Measurements from ENCODE around the gene ABL2. TPM values are rescaled to one million over a fixed set of nuclear protein-coding genes. Genes with fewer than 3 reads are reported as not detected.

ABL2 gene
- total and polyA plus RNA-seq, 2 donors (not counting 3 experiments of a cell fraction or from before 2014, with no cell fraction given) = 41.8 to 158 TPM

GRCh38 chr1:179095924-179096323, 133.6 kb downstream of the ABL2 start:
- Histone ChIP-seq H3K79me2 (ENCODE audit: control insufficient read depth, insufficient read depth, low read length) (peaks cover 9% of the 10 kb centered on the region), H2AFZ (ENCODE audit: low read depth, low read length) (no peak overlapping the region), H3K4me3 (replicated peaks in 1 of 3; ENCODE audit: insufficient read depth in 1 of 3, low read depth in 1 of 3, low read length in 3 of 3) (no peak overlapping the region), H4K20me1 (replicated peaks; ENCODE audit: control insufficient read depth, extremely low read depth, insufficient read depth, low read length) (peaks cover under 1% of the 10 kb centered on the region), H3K27ac (ENCODE audit: insufficient read depth, low read depth, low read length) (no peak overlapping the region), H3K9me1 (replicated peaks; ENCODE audit: control insufficient read depth, extremely low read depth, insufficient read depth, low read length) (no peaks in the 10 kb centered on the region), H3K9me3 (replicated peaks; ENCODE audit: control insufficient read depth, insufficient read depth, low read length) (no peaks in the 10 kb centered on the region), H3K4me2 (ENCODE audit: insufficient read depth, low read length) (no peak overlapping the region), H3K27me3 (ENCODE audit: control insufficient read depth in 2 of 2, insufficient read depth in 2 of 2, low read length in 2 of 2) (no peaks in the 10 kb centered on the region), H3K9ac (replicated peaks; ENCODE audit: extremely low read depth, insufficient read depth, low read length) (no peak overlapping the region), H3K4me1 (ENCODE audit: control insufficient read depth, extremely low read depth, insufficient read depth, low read length) (no peaks in the 10 kb centered on the region), H3K36me3 (ENCODE audit: control insufficient read depth in 2 of 2, extremely low read depth in 1 of 2, insufficient read depth in 2 of 2, low read length in 2 of 2) (peaks cover 48 to 59% of the 10 kb centered on the region in 2 experiments)
- dilution Hi-C loops (cut with MboI; ENCODE audit: extremely low pct_ligation_motif_present, low sequenced_read_pairs) (no loop called here), intact Hi-C loops (cut with micrococcal nuclease) (no loop called here)
- CTCF ChIA-PET = no interaction called here
- FAIRE-seq (no peak), DNase-seq (ENCODE audit: low read depth, low spot score) (no peak)
- POLR2A ChIA-PET = no interaction called here
- no TSS peak for BruUV-seq (replicated peaks)
- peak; percentile 24 for TF ChIP-seq POLR2AphosphoS5 (IDR thresholded peaks at IDR 0.05; ENCODE audit: insufficient read depth, low read depth, low read length)
- peak; percentile 34 for TF ChIP-seq POLR2A (IDR thresholded peaks at IDR 0.05; ENCODE audit: low read depth, low read length)
- no peak for TF ChIP-seq CTCF (IDR thresholded peaks at IDR 0.05; ENCODE audit: extremely low read depth in 1 of 2, insufficient read depth in 1 of 2, low read depth in 1 of 2, low read length in 2 of 2)

DNA sequence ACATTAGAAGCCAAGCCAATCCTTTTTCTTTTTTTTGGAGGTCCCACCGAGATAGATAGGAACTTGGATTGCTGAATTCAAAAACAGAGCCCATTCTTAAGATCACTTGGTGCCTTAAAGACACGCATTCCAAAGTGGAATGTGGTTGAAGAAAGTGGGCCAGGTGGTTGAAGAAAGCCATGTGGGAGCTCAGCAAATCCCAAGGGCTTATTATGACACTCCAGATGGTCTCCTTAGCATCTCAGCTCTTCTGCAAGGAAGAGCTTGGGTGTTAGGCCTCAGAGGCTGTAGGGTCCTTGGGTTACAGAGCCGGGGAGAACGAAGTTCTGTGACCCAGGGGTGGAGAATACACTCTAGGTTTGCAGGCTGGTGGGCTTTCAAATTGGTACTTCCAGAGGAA, 134.1 kb downstream of the ABL2 start:
- no peaks in the 10 kb centered on the region for H3K9me3 ChIP-seq (replicated peaks; ENCODE audit: control insufficient read depth, insufficient read depth, low read length)
- H3K4me3 ChIP-seq (replicated peaks in 1 of 3; ENCODE audit: insufficient read depth in 1 of 3, low read depth in 1 of 3, low read length in 3 of 3) = no peak overlapping the region
- dilution Hi-C loops (cut with MboI; ENCODE audit: extremely low pct_ligation_motif_present, low sequenced_read_pairs) = no loop called here
- DNase-seq (ENCODE audit: low read depth, low spot score) = no peak
- H3K9me1 ChIP-seq (replicated peaks; ENCODE audit: control insufficient read depth, extremely low read depth, insufficient read depth, low read length) = no peaks in the 10 kb centered on the region
- no peak overlapping the region for H3K9ac ChIP-seq (replicated peaks; ENCODE audit: extremely low read depth, insufficient read depth, low read length)
- CTCF ChIA-PET = no interaction called here
- H3K4me2 ChIP-seq (ENCODE audit: insufficient read depth, low read length) = no peak overlapping the region
- TF ChIP-seq EZH2 (IDR thresholded peaks at IDR 0.05; ENCODE audit: borderline replicate concordance, low read depth, low read length, severe bottlenecking) = no peak
- no peak for TF ChIP-seq POLR2AphosphoS5 (IDR thresholded peaks at IDR 0.05; ENCODE audit: insufficient read depth, low read depth, low read length)
- TF ChIP-seq, protein P1, sequence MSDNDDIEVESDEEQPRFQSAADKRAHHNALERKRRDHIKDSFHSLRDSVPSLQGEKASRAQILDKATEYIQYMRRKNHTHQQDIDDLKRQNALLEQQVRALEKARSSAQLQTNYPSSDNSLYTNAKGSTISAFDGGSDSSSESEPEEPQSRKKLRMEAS (IDR thresholded peaks at IDR 0.05; ENCODE audit: insufficient read depth, insufficient read length) = no peak
- no peak for TF ChIP-seq MYC (IDR thresholded peaks at IDR 0.05; ENCODE audit: low read depth, low read length)
- no peak for TF ChIP-seq FOS (IDR thresholded peaks at IDR 0.05; ENCODE audit: borderline replicate concordance, insufficient read depth, low read length)
- TF ChIP-seq POLR2A (IDR thresholded peaks at IDR 0.05; ENCODE audit: low read depth, low read length) = no peak
- no peak for TF ChIP-seq CTCF (IDR thresholded peaks at IDR 0.05; ENCODE audit: extremely low read depth in 1 of 2, insufficient read depth in 1 of 2, low read depth in 1 of 2, low read length in 2 of 2)
- TF ChIP-seq JUN (IDR thresholded peaks at IDR 0.05; ENCODE audit: borderline replicate concordance, insufficient read depth, insufficient read length, low read depth) = no peak
- TF ChIP-seq GATA2 (IDR thresholded peaks at IDR 0.05; ENCODE audit: insufficient read depth, insufficient read length, low read depth, low read length) = no peak
- peaks cover 5% of the 10 kb centered on the region for H3K79me2 ChIP-seq (ENCODE audit: control insufficient read depth, insufficient read depth, low read length)
- H3K27ac ChIP-seq (ENCODE audit: insufficient read depth, low read depth, low read length) = no peak overlapping the region
- POLR2A ChIA-PET = no interaction called here
- no peaks in the 10 kb centered on the region for H4K20me1 ChIP-seq (replicated peaks; ENCODE audit: control insufficient read depth, extremely low read depth, insufficient read depth, low read length)
- peaks cover 44 to 57% of the 10 kb centered on the region in 2 experiments for H3K36me3 ChIP-seq (ENCODE audit: control insufficient read depth in 2 of 2, extremely low read depth in 1 of 2, insufficient read depth in 2 of 2, low read length in 2 of 2)
- peak; percentile 89 for FAIRE-seq
- H3K4me1 ChIP-seq (ENCODE audit: control insufficient read depth, extremely low read depth, insufficient read depth, low read length) = no peaks in the 10 kb centered on the region
- intact Hi-C loops (cut with micrococcal nuclease) = no loop called here
- no peak overlapping the region for H2AFZ ChIP-seq (ENCODE audit: low read depth, low read length)
- no peaks in the 10 kb centered on the region for H3K27me3 ChIP-seq (ENCODE audit: control insufficient read depth in 2 of 2, insufficient read depth in 2 of 2, low read length in 2 of 2)
- BruUV-seq (replicated peaks) = TSS peak; percentile 39

All from endothelial cell of umbilical vein (primary cell).